NCI-H2107 treated with DMSO at 0.1 percent for 48 hours (cell line): ENCODE measurements around the gene DNHD1.

Experiments used
- DNase-seq: peaks from one replicate; lab custom pipeline; 2025; ENCODE audit not compliant: unreplicated experiment; lab: John Stamatoyannopoulos, UW

Gene DNHD1

DNA sequence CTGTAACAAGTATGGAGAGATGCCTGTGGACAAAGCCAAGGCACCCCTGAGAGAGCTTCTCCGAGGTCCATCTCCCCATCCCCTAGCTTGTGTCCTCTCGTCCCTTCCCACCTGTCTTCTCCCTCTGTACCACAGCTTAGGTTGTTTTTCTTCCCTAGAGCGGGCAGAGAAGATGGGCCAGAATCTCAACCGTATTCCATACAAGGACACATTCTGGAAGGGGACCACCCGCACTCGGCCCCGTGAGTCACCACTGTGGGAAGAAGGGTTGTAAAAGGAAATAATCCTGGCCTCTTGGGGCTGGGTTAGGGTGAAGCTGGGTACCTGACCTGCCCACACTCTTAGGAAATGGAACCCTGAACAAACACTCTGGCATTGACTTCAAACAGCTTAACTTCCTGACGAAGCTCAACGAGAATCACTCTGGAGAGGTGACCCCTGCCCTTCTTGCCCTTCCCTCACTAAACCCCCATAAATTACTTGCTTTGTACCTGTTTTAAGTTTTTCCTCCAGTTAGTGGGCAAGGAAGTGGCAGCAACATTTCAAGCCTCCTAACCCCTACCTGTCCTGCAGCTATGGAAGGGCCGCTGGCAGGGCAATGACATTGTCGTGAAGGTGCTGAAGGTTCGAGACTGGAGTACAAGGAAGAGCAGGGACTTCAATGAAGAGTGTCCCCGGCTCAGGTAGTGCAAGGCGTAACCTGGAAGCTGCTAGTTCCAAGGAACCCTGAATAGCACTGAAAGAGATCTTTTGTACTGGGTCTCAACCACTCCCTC is 111.8 kb downstream of the DNHD1 start:
- no peak for DNase-seq

DNA sequence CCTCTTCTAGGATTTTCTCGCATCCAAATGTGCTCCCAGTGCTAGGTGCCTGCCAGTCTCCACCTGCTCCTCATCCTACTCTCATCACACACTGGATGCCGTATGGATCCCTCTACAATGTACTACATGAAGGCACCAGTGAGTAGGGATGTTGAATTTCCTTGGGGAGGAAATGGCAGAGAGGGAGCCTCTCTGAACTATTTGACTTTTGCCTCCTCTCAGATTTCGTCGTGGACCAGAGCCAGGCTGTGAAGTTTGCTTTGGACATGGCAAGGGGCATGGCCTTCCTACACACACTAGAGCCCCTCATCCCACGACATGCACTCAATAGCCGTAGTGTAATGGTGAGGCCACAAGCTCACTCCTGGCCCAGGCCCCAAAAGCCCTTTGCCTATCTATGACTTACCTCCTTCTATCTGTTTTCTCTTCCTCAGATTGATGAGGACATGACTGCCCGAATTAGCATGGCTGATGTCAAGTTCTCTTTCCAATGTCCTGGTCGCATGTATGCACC is 112.5 kb downstream of the DNHD1 start:
- DNase-seq = no peak

DNA sequence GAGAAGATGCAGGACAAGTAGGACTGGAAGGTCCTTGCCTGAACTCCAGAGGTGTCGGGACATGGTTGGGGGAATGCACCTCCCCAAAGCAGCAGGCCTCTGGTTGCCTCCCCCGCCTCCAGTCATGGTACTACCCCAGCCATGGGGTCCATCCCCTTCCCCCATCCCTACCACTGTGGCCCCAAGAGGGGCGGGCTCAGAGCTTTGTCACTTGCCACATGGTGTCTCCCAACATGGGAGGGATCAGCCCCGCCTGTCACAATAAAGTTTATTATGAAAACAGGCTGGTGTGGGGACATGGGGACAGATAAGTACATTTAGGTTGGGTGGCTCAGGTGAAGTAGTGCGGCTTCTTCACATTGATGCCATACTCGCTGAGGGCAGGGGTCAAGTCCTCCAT is 113.5 kb downstream of the DNHD1 start:
- no peak for DNase-seq

DNA sequence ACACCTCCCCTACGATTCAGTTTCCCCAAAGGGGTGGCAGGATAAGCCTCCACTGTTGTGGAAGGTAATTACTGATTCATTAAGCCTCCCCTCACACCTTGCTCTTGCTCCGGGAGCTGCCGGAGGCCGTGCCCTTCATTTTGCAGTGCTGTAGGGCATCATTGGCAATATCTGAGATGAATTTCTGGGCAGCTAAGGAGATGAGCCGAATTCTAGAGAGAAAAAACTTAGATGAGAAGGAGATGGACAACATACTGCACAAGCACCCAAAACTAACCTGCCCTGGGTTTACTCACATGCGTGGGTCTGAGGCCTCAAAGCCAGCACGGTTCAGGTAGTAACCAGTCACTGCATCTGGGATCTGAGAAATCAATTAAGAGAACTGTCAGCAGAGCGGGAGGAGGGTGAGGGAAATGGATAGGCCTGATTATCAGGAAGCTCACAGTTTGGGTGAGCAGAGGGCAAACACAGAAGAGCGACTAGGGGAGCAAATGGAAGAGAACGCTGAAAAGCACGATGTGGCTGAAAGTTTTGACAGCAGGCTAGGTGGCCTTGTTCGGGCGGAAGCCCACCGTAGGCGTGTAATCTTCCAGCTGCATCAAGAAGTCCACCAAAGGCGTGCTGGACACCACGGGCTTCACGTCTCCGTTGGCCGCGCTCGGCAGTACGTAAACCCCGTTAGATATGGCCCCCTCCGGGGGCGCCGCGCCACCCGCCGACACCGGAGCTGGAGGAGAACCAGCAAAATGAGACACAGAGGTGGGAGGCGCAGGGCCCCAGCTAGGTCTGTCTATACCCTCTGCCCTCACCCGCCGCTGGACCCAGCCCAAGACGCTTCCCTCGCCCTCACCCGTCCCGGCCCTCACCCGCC is 114.2 kb downstream of the DNHD1 start:
- no peak for DNase-seq

DNA sequence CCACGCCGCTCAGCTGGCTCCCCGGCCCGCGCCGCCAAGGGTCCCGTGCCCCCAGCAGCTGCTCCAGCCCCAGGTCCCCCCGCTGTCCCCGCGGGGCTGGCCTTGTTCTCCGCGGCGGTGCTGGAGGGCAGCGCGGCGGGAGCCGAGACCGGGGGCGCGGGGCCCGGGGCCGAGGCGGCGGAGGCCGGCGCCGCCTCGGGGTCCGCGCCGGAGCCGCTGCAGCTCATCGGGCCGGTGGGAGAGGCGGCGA is 114.8 kb downstream of the DNHD1 start:
- no peak for DNase-seq

DNA sequence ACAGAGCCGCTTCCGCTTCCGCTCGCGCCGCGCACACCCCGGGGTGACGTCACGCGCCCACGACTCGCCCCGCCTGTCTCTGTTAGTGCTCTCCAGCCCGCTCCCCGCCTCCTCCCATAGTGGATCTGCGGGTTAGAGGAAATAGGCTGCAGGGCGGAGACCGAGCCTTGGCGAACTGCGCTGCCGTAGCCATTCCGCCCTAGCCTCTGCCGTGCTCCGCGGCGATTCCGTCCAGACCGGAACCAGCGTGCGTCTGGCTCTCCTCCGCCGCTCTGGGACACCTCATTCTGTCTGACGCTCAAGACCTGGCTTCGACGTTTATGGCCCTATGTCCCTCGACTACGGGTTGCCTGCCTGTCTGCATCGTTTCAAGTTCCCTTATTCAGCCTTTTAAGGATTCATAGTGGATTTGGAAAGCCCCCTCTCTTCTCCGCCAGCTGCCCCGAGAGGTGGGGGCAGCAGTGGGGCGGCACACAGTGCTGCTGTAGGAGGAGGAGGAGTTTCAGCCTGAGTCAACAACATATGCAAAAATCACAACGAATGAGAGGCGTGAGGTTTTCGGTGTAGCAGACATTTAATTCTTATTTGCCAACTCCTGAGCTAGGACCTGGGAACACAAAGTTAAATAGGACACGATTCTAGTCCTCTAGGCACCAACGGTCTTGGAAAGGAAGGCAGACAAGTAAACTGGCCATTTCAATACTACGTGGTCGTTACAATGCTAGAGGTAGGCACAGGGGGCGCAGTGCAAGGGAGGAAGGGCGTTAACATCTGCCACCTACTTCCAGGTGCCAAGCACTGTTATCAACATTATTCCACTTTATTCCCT is 115.3 kb downstream of the DNHD1 start, which contains the start of gene TAF10:
Gene TAF10 (minus strand): TSS at position 4 of the 829 bp plus-strand sequence. CDS start 27 bp downstream, outside the sequence.
- peak; percentile 88 for DNase-seq

DNA sequence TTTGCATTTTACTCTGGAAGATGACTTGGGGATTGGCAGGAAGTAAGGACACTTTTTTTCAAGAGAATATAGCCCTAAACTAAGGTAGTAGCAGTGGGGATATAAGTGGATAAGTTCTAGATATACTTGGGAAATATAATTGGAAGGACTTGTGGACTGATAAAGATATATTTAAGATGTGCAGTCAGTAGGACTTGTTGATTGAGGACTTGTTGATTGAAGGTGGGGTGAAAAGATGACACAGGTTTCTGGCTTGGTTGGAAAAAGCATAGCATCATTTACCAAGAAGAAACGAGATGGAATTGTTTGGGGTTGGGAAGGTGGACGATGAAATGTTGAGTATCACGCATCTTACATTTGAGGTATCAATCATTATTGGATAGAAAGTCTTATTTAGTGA is 116.4 kb downstream of the DNHD1 start:
- no peak for DNase-seq

DNA sequence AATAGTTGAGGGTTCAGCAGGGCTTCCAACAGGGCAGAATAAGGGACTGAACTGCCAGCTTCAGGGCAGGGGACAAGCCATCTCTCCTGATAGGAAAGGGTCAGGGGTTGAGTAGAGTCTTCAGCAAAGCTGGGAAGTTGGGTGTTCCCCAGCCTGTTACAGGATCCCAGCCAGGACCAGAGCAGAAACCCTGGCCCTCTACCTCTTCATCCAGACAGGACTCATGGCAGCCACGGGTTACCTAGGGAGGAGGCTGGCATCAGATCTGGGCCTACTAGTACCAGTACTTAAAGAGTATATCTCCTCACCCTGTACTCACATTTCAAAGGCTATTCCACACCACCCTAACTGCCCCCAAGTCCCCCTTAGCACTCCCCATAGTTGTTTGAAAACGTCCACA is 117.4 kb downstream of the DNHD1 start:
- no peak for DNase-seq

DNA sequence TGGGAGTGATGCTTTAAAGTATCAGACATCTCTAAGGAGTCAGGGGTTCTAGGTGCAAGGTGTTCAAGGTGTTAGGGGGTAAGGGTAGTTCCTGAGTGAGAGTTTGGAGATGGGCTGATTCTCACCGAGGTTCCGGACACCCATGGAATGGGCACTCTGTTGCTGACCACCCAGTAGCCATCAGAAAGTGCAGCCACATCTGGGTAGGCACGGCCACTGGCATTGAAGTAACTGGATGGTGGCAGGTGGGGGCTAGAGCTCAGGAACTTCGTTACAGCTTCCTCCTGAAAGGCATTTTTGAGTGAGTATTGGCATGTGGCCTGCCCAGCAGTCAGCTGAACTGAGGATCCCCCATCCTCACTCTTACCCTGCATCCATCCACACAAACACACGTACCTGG is 118.0 kb downstream of the DNHD1 start:
- no peak for DNase-seq

DNA sequence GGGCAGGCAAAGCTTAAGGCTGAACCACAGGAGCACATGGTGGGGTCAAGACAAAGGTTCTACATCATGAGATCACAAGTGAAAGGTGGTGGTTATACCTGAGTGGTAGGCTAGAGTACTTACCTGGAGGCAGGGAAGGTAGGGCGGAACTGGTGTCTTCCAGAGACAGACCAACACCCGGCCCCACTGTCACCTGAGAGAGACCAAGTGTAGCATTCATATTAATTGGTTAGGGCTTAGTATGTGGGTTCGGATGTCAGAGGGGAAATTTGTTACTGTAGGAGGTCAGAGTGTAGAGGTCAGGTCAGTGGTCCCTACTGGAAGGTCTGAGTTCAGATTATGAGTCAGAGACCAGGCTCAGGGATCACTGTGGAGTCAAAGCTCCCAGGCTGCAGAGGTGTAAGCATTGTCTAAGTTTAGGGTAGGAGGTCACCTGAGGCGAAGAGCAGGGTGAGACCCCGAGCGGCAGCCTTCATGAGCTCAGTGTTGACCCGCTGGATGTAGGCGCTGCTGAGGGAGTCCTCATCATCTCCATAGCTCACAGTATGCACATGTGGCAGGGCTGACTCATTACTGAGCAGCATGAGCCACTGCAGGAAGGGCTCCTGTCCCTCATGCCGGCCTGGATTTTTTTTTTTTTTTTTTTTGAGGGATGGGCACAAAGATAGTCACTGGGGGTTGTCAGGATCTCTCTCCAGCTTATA is 119.0 kb downstream of the DNHD1 start:
- DNase-seq = no peak

DNA sequence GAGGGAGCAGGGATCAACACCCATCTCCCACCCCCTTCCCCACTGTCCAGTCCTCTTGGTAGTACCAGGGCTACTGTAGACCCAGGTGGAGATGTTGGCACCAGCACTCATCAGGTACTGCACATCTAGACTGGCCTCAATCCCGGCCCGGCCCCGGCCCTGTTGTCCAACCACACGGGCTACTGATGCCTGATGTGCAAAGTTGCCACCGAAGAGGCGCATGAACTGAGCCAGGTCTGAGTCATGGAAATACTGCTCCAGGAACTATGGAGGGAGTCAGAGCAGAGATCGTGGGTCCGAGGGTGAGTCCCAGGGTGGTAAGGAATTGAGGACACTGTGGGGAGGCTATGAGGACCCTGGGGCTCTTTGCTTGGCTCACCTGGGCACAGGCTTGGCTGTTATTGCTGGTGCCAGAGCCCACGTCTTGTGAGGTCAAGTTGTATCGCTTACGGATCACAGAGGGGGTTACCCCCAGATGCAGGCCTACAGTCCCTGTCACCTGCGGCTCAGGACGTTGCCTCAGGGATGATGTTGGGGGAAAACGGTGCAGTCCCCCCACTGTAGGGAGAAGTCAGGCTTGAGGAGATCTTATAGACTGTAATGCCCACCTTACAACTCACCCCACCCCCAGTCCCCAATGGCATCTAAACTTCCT is 119.6 kb downstream of the DNHD1 start:
- DNase-seq = no peak

DNA sequence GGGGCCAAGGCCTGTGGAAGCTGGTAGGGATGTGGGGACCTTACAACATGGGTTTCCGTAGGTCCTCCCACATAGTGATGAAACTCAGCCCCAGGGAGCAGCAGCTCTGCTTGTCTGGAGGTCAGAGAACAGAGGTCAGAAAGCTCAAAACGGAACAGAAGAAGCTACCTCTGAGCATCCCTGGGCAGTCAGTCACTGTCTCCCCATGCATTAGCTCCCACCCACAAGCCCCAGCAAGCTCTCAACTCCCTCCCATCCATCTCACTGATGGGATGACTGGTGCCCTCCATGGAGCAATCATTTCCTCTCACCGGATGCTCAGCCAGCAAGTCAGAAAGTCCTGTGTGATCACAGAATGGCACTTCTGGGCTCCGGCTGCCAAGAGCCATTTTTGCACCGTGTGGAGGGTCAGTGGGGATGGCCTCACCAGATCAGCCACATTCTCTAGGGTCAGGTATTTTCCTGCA is 120.3 kb downstream of the DNHD1 start:
- DNase-seq = no peak

DNA sequence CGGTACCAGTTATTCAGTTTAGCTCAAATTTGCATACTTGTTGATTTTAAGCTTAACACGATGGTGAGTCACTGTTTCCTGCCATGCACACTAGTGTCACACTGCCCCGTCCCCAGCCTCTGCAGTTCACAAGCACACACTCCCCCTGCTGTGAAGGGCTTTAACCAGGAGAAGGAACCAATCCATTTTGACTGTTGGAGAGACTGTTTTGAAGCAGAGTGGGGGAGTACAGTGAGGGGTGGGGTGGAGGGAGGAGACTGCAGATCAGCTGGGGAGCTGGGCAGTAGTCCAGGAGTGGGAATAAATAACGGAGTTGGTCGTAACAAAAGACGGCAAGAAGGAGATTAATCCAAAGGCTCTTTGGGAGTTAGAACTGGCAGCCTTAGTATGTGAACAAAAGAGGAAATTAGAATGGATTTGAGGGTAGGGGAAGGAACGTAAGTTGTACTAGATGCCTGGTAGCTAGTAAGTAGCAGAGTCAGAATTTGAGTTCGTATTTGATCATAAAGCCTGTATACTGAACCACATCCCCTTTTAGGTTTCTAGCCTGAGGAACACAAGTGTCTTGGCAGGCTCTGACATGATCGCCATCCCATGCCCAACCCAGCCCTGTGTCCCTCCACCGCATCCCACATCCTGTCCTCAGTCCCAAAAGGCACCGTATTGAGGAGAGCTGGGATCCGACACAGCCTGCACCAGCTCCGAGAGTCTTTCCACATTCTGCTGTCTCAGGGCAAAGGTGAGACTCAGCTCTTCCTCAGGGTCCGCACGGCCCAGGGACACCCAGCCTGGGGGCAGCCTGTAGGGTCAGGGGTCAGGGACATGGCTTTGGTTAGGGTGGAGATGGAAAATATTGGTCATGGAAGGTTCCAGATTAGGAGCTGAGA is 121.3 kb downstream of the DNHD1 start:
- DNase-seq = no peak

DNA sequence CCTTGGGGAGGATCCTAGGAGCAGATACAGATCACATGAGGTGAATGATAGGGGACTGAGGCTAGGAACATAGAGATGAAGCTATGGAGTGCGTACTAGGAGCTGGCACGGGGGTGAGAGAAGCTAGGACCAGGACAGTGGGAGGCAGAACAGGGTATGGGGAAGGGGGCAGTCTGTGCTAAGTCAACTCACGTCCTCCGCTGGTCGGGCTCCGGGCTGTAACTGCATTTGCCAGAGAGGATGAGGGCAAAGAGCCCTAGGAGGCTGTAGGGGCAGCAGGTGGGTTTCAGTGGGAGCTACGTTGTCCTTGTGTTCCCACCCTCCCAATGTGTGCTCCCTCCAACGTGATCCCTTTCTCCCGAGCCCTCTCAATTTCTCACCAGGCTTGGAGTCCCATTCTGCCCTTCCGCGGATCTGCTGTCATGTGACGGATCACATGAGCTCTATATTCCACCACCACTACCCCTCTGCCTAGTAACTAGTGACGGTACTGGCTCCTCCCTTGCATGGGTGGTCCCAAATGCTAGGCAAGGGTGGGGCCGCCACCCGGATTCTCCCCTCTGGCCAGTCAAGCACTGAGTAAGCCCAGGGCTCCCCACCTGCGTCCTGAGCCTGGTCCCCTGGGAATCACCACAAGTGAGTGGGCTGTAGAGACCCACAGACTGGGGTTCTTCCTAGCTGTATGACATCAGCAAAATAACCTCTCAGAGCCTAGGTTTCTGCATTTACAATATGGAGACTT is 122.1 kb downstream of the DNHD1 start, which contains the start of gene TPP1:
Gene TPP1 (minus strand): TSS at position 419 of the 742 bp plus-strand sequence. CDS start 22 bp downstream, at position 397.
- DNase-seq = peak; percentile 94

DNA sequence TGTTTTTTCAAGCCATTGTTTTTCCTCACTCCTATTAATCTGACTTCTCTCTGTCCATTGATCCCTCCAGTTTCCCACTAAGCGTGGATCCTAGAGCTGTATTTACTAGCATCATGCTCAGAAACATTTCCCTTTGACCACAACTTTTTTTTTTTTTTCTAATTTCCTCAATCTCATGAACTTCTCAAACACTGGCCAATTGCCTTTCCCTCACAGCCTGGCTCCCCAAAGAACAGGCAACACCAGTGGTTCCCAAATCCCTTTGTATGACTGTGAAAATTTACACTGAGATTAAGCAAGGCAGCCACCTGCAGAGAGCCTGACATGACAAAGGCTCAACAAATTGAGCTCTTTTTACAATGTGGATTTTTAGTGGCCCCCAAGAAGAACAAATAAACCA is 123.6 kb downstream of the DNHD1 start:
- no peak for DNase-seq
